Esophagus muscularis mucosa (tissue), 4 donors: Measurements from ENCODE around the gene PCDH9. TPM values are rescaled to one million over a fixed set of nuclear protein-coding genes. Genes with fewer than 3 reads are reported as not detected.

Experiments
- DNase-seq: peaks from one replicate; pipeline ENCODE4 v3.0.0-alpha.2; 2017; ENCODE audit errors: extremely low spot score
- H3K27ac ChIP-seq, 4 donors: fragments of 200-600 bp; sonication (generic); replicated peaks in 1 of 4; 1 replicate in 3 of 4; 2 replicates in 1 of 4; pipeline ENCODE4 v1.5.1; 2016 to 2019; ENCODE audit warnings: mild to moderate bottlenecking in 1 of 4
- H3K27me3 ChIP-seq, 4 donors: fragments of 200-600 bp; sonication (generic); one replicate each; pipeline versions ENCODE4 v1.5.1 to v1.6.0; 2016 to 2019
- H3K36me3 ChIP-seq, 4 donors: fragments of 200-600 bp; sonication (generic); one replicate each; pipeline ENCODE4 v1.5.1; 2016 to 2019
- H3K4me1 ChIP-seq, 4 donors: fragments of 200-600 bp; sonication (generic); one replicate each; pipeline ENCODE4 v1.5.1; 2016 to 2019
- H3K4me3 ChIP-seq, 4 donors: fragments of 200-600 bp; sonication (generic); 1 replicate in 2 of 4; 2 replicates in 2 of 4; pipeline ENCODE4 v1.5.1; 2016 to 2019; ENCODE audit warnings: mild to moderate bottlenecking in 4 of 4, moderate library complexity in 1 of 4
- H3K9me3 ChIP-seq, 4 donors: fragments of 200-600 bp; sonication (generic); 1 replicate in 3 of 4; 2 replicates in 1 of 4; pipeline ENCODE4 v1.5.1; 2016 to 2019
- EP300 ChIP-seq: sonication (generic); formaldehyde crosslinking; IDR thresholded peaks from one replicate; pipeline ENCODE4 v1.6.1; 2017; ENCODE audit warnings: antibody characterized with exemption
- POLR2A ChIP-seq: fragments of 450-650 bp; IDR thresholded peaks from one replicate; pipeline ENCODE4 v1.6.1; 2017; ENCODE audit warnings: antibody characterized with exemption, moderate library complexity, mild to moderate bottlenecking, low read depth
- POLR2AphosphoS5 ChIP-seq, 2 donors: sonication (generic); formaldehyde crosslinking; IDR thresholded peaks; one replicate each; pipeline ENCODE4 v1.6.1; 2017; ENCODE audit warnings: antibody characterized with exemption in 2 of 2
- WGBS: methylation state at CpG from one replicate; pipeline ENCODE4 v1.1.5; 2018; 5-methylcytosine and 5-hydroxymethylcytosine counted together
- intact Hi-C: fragments of 100-400 bp; cut with DNase I; formaldehyde crosslinking; loops from one replicate; pipeline ENCODE4 v1.15.1; 2023
- total RNA-seq, 4 donors: library from RNA; depleted of rRNA; stranded (reverse); fragments of >200 nt; gene quantifications; one replicate each; pipeline versions ENCODE4 v1.1.0 to v1.2.1, GENCODE V29; 2016
- TF ChIP-seq, protein P1 (sequence below), 3 experiments: fragments of 200-600 bp in 2 of 3; fragments of 450-650 bp in 1 of 3; sonication (generic) in 2 of 3; IDR thresholded peaks; one replicate each; pipeline ENCODE4 v1.5.1; 2017 to 2019; ENCODE audit warnings: antibody characterized with exemption in 3 of 3, mild to moderate bottlenecking in 2 of 3, moderate library complexity in 1 of 3

Gene PCDH9
- total RNA-seq, 4 donors from 2014 or later = 33.8 to 81.8 (median 49.1) TPM

DNA sequence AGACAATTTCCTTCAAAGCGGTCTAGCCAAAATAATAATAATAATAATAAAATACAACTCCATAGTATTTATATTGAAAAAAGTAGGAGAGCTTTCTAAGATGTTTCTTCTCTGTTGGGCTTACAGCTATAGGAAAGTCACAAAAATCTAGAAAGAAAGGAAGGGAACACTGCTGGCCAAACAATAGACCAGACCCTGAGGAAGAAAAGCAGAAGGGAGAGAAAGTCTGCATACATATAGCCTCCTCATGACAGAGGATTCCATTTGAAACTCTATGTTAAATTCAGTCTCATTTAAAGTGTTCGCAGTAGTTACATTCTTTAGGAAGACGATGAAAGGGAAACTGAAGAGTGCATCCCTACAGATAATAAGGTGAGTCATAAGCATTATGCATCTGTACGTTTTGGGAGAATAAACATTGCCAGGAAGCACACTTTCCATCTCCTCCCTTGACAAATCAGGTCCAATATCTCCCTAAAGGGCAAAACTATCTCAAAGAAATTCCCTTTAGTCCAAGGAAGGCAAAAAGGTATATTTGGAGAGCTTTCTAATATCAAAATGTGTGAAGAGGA lies 86.5 kb downstream of the PCDH9 start:
- H3K27ac ChIP-seq = no peak overlapping the region
- WGBS = 88% methylated on average over 4 of the region's 4 CpGs
- H3K4me3 ChIP-seq = no peak overlapping the region
- DNase-seq = no peak
- H3K27me3 ChIP-seq = no peaks in the 10 kb centered on the region
- H3K4me1 ChIP-seq = peaks cover 24 to 37% (median 30%) of the 10 kb centered on the region in 4 donors
- intact Hi-C loops = no loop called here
- TF ChIP-seq POLR2A = no peak
- no peak for TF ChIP-seq EP300
- H3K9me3 ChIP-seq = no peaks in the 10 kb centered on the region
- H3K36me3 ChIP-seq = no peaks in the 10 kb centered on the region

DNA sequence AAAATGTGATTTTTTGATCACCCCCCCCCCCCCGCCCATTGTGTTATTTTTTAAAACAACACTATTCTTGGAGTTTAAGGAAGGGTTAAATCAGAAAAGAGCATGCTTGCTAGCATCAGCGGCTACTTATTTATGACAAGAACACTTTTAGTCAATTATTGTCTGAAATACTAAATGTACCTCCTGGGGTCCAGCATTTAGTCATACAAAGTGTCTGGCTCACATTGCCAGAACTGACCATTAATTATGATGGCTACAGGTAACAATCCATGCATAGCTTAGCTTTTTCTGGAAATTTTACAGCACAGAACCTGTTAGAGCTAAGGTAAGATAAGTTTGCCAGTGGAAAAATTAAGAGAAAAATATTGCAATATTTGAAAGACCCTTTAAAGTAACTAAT lies 90.1 kb downstream of the PCDH9 start:
- Histone ChIP-seq H3K4me1 (peaks cover 4 to 31% (median 19%) of the 10 kb centered on the region in 4 donors), H3K9me3 (no peaks in the 10 kb centered on the region), H3K36me3 (no peaks in the 10 kb centered on the region), H3K4me3 (no peak overlapping the region), H3K27ac (no peak overlapping the region), H3K27me3 (no peaks in the 10 kb centered on the region)
- TF ChIP-seq, protein P1, sequence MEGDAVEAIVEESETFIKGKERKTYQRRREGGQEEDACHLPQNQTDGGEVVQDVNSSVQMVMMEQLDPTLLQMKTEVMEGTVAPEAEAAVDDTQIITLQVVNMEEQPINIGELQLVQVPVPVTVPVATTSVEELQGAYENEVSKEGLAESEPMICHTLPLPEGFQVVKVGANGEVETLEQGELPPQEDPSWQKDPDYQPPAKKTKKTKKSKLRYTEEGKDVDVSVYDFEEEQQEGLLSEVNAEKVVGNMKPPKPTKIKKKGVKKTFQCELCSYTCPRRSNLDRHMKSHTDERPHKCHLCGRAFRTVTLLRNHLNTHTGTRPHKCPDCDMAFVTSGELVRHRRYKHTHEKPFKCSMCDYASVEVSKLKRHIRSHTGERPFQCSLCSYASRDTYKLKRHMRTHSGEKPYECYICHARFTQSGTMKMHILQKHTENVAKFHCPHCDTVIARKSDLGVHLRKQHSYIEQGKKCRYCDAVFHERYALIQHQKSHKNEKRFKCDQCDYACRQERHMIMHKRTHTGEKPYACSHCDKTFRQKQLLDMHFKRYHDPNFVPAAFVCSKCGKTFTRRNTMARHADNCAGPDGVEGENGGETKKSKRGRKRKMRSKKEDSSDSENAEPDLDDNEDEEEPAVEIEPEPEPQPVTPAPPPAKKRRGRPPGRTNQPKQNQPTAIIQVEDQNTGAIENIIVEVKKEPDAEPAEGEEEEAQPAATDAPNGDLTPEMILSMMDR (IDR thresholded peaks at IDR 0.05) = no peak
- TF ChIP-seq POLR2A = no peak
- TF ChIP-seq EP300 = no peak
- no peak for TF ChIP-seq POLR2AphosphoS5 (IDR thresholded peaks at IDR 0.05)
- intact Hi-C loops = no loop called here
- 77% methylated on average over 2 of the region's 2 CpGs for WGBS
- DNase-seq = no peak

GRCh38 chr13:67139551-67139950 lies 90.6 kb downstream of the PCDH9 start:
- Histone ChIP-seq H3K4me1 (peaks cover 4 to 35% (median 20%) of the 10 kb centered on the region in 4 donors), H3K27me3 (no peaks in the 10 kb centered on the region), H3K4me3 (no peak overlapping the region), H3K9me3 (no peaks in the 10 kb centered on the region), H3K36me3 (no peaks in the 10 kb centered on the region), H3K27ac (no peak overlapping the region)
- 95% methylated on average over 4 of the region's 4 CpGs for WGBS
- intact Hi-C loops = loop anchor here (5.0 kb wide), 1 partner anchor 88 kb away; no protein-coding TSS in a partner anchor
- DNase-seq = no peak
- TF ChIP-seq POLR2AphosphoS5 (IDR thresholded peaks at IDR 0.05) (no peak), EP300 (no peak), POLR2A (no peak)
- TF ChIP-seq, protein P1 (IDR thresholded peaks at IDR 0.05) = no peak

DNA sequence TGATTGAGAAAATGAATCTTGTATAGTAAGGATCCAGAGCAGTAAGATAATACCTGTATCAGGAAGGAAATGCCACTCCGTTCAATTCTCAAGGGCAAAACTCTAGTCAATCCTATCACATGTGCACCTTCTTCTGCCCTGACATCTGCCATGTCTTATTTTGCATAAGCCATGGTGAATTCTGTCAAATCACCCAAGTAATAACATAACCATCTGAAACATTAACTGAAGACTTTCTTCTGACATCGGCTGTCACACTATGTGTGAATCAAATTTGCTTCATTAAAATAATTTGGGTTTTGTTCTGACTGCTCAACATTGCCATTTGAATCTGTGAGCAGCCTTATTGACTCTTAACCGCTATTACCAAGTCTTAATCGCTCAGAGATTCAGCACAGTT lies 91.2 kb downstream of the PCDH9 start:
- DNase-seq = no peak
- intact Hi-C loops = loop anchor here (5.0 kb wide), 1 partner anchor 88 kb away; no protein-coding TSS in a partner anchor
- Histone ChIP-seq H3K4me3 (no peak overlapping the region), H3K4me1 (peaks cover 8 to 39% (median 22%) of the 10 kb centered on the region in 4 donors), H3K27me3 (no peaks in the 10 kb centered on the region), H3K9me3 (no peaks in the 10 kb centered on the region), H3K36me3 (no peaks in the 10 kb centered on the region), H3K27ac (no peak overlapping the region)
- TF ChIP-seq, protein P1 (IDR thresholded peaks at IDR 0.05) = no peak
- TF ChIP-seq POLR2A = no peak
- TF ChIP-seq POLR2AphosphoS5 (IDR thresholded peaks at IDR 0.05) = no peak
- no peak for TF ChIP-seq EP300
- whole genome bisulfite sequencing = 95% methylated on average over 4 of the region's 4 CpGs

- 57% methylated on average over 6 of the region's 6 CpGs for WGBS
- no peak for TF ChIP-seq POLR2A
- no peak for TF ChIP-seq EP300
- TF ChIP-seq, protein P1 (IDR thresholded peaks at IDR 0.05) = no peak
- no peak for TF ChIP-seq POLR2AphosphoS5 (IDR thresholded peaks at IDR 0.05)
- Histone ChIP-seq H3K9me3 (no peaks in the 10 kb centered on the region), H3K27me3 (no peaks in the 10 kb centered on the region), H3K36me3 (no peaks in the 10 kb centered on the region), H3K4me3 (no peak overlapping the region), H3K4me1 (peaks cover 14 to 47% (median 29%) of the 10 kb centered on the region in 4 donors), H3K27ac (no peak overlapping the region)
- DNase-seq = no peak
- intact Hi-C loops = loop anchor here (5.0 kb wide), 1 partner anchor 90 kb away; no protein-coding TSS in a partner anchor
Measured at GRCh38 chr13:67137044-67137735, 92.9 kb downstream of the PCDH9 start.
